HEK293T (cell line): ENCODE data around the gene TAPBP.
A peak's percentile ranks its signal among the peaks of the same experiment; 100 is the strongest.
"Not testable (repeated sequence)": the region's sequence is repeated elsewhere in the genome, so short reads cannot be mapped to it uniquely, and the experiment has no call there.

Experiments
- CTCF ChIA-PET: fragments of 350-600 bp; formaldehyde crosslinking; extraction: SDS; loops from one replicate; lab custom pipeline; 2021; ENCODE audit warnings: antibody characterized with exemption, inconsistent platforms; lab: Yijun Ruan, JAX
- POLR2A ChIA-PET: fragments of 350-600 bp; formaldehyde crosslinking; extraction: SDS; loops from one replicate; lab custom pipeline; 2020; ENCODE audit warnings: antibody characterized with exemption, inconsistent platforms; lab: Yijun Ruan, JAX
- DNase-seq: peaks from one replicate; pipeline ENCODE4 v3.0.0; 2012; ENCODE audit warnings: mixed read lengths; ENCODE audit errors: extremely low spot score
- ARNT ChIP-seq: fragments of 450-650 bp; IDR thresholded peaks from 2 replicates; pipeline ENCODE4 v1.6.1; 2017; ENCODE audit warnings: mild to moderate bottlenecking
- BHLHE40 ChIP-seq: fragments of 450-650 bp; IDR thresholded peaks from 2 replicates; pipeline ENCODE4 v1.6.1; 2016; ENCODE audit warnings: mild to moderate bottlenecking, moderate library complexity, borderline replicate concordance
- CTBP1 ChIP-seq: fragments of 450-650 bp; IDR thresholded peaks from 2 replicates; pipeline ENCODE4 v1.6.1; 2016; ENCODE audit warnings: borderline replicate concordance
- ELF4 ChIP-seq: fragments of 450-650 bp; IDR thresholded peaks from 2 replicates; pipeline ENCODE4 v1.6.1; 2017; ENCODE audit warnings: antibody characterized with exemption
- FOXA1 ChIP-seq: fragments of 450-650 bp; IDR thresholded peaks from 2 replicates; pipeline ENCODE4 v1.6.1; 2016; ENCODE audit warnings: mild to moderate bottlenecking
- FOXK2 ChIP-seq: fragments of 450-650 bp; IDR thresholded peaks from 2 replicates; pipeline ENCODE4 v1.6.1; 2016; ENCODE audit warnings: mild to moderate bottlenecking
- FOXM1 ChIP-seq: fragments of 450-650 bp; IDR thresholded peaks from 2 replicates; pipeline ENCODE4 v1.6.1; 2017; ENCODE audit warnings: mild to moderate bottlenecking, borderline replicate concordance
- HDGF ChIP-seq: fragments of 450-650 bp; IDR thresholded peaks from 2 replicates; pipeline ENCODE4 v1.6.1; 2017; ENCODE audit warnings: antibody characterized with exemption, borderline replicate concordance
- L3MBTL2 ChIP-seq: fragments of 450-650 bp; conservative IDR thresholded peaks from 2 replicates; pipeline ENCODE4 v1.6.1; 2016; ENCODE audit warnings: mild to moderate bottlenecking
- LEF1 ChIP-seq: fragments of 450-650 bp; IDR thresholded peaks from 2 replicates; pipeline ENCODE4 v1.6.1; 2017; ENCODE audit warnings: mild to moderate bottlenecking, borderline replicate concordance
- NFRKB ChIP-seq: fragments of 450-650 bp; IDR thresholded peaks from 2 replicates; pipeline ENCODE4 v1.6.1; 2016; ENCODE audit warnings: mild to moderate bottlenecking, moderate library complexity
- PKNOX1 ChIP-seq: fragments of 450-650 bp; IDR thresholded peaks from 2 replicates; pipeline ENCODE4 v1.6.1; 2016
- SP1 ChIP-seq: fragments of 450-650 bp; IDR thresholded peaks from 2 replicates; pipeline ENCODE4 v1.6.1; 2017
- SUZ12 ChIP-seq: fragments of 450-650 bp; IDR thresholded peaks from 2 replicates; pipeline ENCODE4 v1.6.1; 2016; ENCODE audit warnings: mild to moderate bottlenecking
- TARDBP ChIP-seq: fragments of 450-650 bp; IDR thresholded peaks from 2 replicates; pipeline ENCODE4 v1.6.1; 2016
- ZNF384 ChIP-seq: fragments of 450-650 bp; IDR thresholded peaks from 2 replicates; pipeline ENCODE4 v1.6.1; 2016

The TAPBP gene

DNA sequence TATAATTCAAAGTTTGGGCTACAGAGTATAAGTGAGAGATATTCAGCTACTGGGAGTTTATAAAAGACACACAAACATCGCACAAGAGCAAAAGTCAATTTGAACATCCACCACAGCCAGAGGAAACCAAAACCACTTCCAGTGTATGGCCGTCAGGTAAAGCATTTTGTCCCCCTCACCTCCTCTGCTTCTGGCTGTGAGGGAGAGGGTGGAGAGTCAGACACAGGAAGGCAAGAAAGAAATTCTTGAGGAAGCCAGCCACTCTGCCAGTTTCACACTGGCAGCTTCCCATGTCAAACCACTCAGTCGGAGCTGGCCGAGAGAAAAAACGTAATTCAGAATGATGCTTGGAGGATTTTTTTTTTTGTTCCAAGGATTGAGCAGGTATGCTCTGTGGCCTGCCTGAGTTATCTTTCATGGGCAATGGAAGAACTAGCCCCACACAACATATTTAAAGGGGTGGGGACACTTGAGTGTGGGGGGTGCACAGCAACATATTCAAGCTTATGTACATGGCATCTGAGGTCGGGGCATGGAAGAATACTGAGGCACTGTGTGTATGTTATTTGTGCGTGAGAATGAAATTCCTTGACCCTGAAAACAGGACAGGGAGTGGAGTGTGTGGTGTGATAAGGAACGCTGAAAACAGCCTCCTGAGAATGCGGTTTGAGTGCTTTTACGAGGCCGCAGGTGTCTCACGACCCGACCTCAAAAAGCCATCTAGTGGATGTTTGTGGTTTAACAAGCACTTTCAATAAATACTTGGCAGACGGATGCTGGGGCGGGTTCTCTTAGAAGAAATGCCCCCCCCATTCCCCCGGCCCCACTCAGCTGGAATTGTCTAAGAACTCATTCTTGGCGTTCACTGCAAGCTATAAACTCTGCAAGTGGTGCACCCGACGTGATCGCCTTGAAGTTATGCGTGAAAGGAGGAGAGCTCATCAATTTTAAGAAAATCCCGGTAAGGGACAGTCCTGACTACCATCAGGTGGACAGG is 31.1 kb upstream of the TAPBP start:
- POLR2A ChIA-PET: interaction anchor here (0.6 to 1.8 kb wide), 3 partner anchors 28 to 46 kb away, joined by 3 to 7 read pairs (median 4); partner anchors contain the start of gene ZBTB22
- TF ChIP-seq NFRKB (no peak), ELF4 (no peak), SP1 (no peak), FOXM1 (no peak)
- peak; percentile 63 for DNase-seq
- CTCF ChIA-PET: interaction anchor here (0.7 to 1.9 kb wide), 11 partner anchors 10 to 227 kb away, joined by 3 to 8 read pairs (median 4); partner anchors contain the start of genes B3GALT4 and ZBTB22

GRCh38 chr6:33343953-33344611 is 30.2 kb upstream of the TAPBP start:
- ChIA-PET POLR2A (interaction anchor here (1.3 to 1.8 kb wide), 2 partner anchors 27 to 45 kb away, joined by 4 to 7 read pairs; partner anchors contain the start of gene ZBTB22), CTCF (interaction anchor here (0.7 to 1.9 kb wide), 9 partner anchors 11 to 228 kb away, joined by 3 to 8 read pairs (median 5); partner anchors contain the start of genes B3GALT4 and ZBTB22)

GRCh38 chr6:33343606-33343952 is 29.7 kb upstream of the TAPBP start:
- DNase-seq: not testable (repeated sequence)
- ChIA-PET POLR2A (interaction anchor here (1.3 kb wide), 1 partner anchor 26 kb away, joined by 4 read pairs; the partner anchor contains the start of gene ZBTB22), CTCF (interaction anchor here (1.9 kb wide), 1 partner anchor 44 kb away, joined by 5 read pairs; no protein-coding TSS in a partner anchor)

More at GRCh38 chr6:33343953-33344611, 30.2 kb upstream of the TAPBP start:
- DNase-seq: no peak
- no peak for TF ChIP-seq FOXK2
- no peak for TF ChIP-seq ZNF384
- TF ChIP-seq SP1: no peak
- no peak for TF ChIP-seq BHLHE40
- no peak for TF ChIP-seq FOXM1
- no peak for TF ChIP-seq ARNT
- TF ChIP-seq NFRKB: no peak
- no peak for TF ChIP-seq FOXA1
- no peak for TF ChIP-seq PKNOX1
- TF ChIP-seq TARDBP: no peak
- TF ChIP-seq L3MBTL2: no peak

- CTCF ChIA-PET: no interaction called here
- no peak for TF ChIP-seq CTBP1
- no peak for TF ChIP-seq FOXM1
- no peak for TF ChIP-seq FOXA1
- POLR2A ChIA-PET: no interaction called here
- no peak for DNase-seq
Measured at GRCh38 chr6:33339193-33339592, 25.3 kb upstream of the TAPBP start.

DNA sequence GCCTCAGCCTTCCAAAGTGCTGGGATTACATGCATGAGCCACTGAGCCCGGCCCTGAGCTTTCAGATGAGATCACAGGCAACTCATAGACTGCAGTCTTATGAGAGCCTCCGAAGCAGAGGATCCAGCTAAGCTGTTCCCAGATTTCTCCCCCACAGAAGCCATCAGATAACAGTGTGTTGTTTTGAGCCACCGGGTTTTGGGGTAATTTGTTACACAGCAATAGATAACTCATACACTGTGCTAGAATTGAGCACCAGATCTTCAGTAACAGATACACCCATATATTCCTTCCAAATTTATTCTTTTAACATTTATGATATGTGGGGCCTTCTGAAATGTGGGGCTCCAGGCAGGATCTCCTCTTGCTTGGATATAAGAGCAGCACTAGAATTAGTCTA is 22.6 kb upstream of the TAPBP start:
- ChIA-PET POLR2A (no interaction called here), CTCF (no interaction called here)
- no peak for DNase-seq
- TF ChIP-seq SP1 (no peak), ARNT (no peak), ELF4 (no peak), HDGF (no peak), FOXM1 (no peak), FOXK2 (no peak), ZNF384 (no peak), NFRKB (no peak), CTBP1 (no peak)

- CTCF ChIA-PET: no interaction called here
- no peak for DNase-seq
- POLR2A ChIA-PET: interaction anchor here (1.2 kb wide), 1 partner anchor 18 kb away, joined by 4 read pairs; the partner anchor contains the start of gene ZBTB22
- TF ChIP-seq FOXA1: no peak
- no peak for TF ChIP-seq SUZ12
- no peak for TF ChIP-seq PKNOX1
- no peak for TF ChIP-seq L3MBTL2
- TF ChIP-seq CTBP1: no peak
- no peak for TF ChIP-seq FOXK2
- no peak for TF ChIP-seq SP1
- TF ChIP-seq HDGF: no peak
- no peak for TF ChIP-seq LEF1
- no peak for TF ChIP-seq ELF4
Measured at GRCh38 chr6:33335916-33336315, 22.0 kb upstream of the TAPBP start.

GRCh38 chr6:33333666-33334065 is 19.8 kb upstream of the TAPBP start:
- ChIA-PET POLR2A (no interaction called here), CTCF (no interaction called here)
- TF ChIP-seq PKNOX1: no peak
- no peak for TF ChIP-seq LEF1
- no peak for TF ChIP-seq FOXK2
- no peak for TF ChIP-seq FOXA1
- no peak for DNase-seq
